Activated B cell treated with CpG ODN at 0.5 μM for 24 hours (primary cell): ENCODE results near the gene WDR1. TPM values are rescaled to one million over a fixed set of nuclear protein-coding genes. Genes with fewer than 3 reads are reported as not detected.
A peak's percentile ranks its signal among the peaks of the same experiment; 100 is the strongest.

Experiments used
- ATAC-seq: fragments of 200-7000 bp; cut with Tn5 transposase; one replicate; pipeline ENCODE4 v1.10.0; 2021; ENCODE audit warnings: low read depth, mild to moderate bottlenecking, moderate library complexity
- CTCF ChIA-PET: fragments of 350-600 bp; sonication (Branson Sonifier 250); formaldehyde crosslinking; loops from one replicate; lab custom pipeline; 2021; ENCODE audit warnings: antibody characterized with exemption; lab: Charles Lee
- POLR2A ChIA-PET: fragments of 350-600 bp; sonication (Branson Sonifier 250); formaldehyde crosslinking; loops from one replicate; lab custom pipeline; 2021; ENCODE audit warnings: antibody characterized with exemption; lab: Charles Lee
- DNase-seq: peaks from one replicate; pipeline ENCODE4 v3.0.0; 2022
- H3K27ac Mint-ChIP-seq: one replicate; pipeline ENCODE4 v1.8.0; 2020; ENCODE audit warnings: mixed read lengths
- H3K27me3 Mint-ChIP-seq: one replicate; pipeline ENCODE4 v1.8.0; 2021; ENCODE audit warnings: mixed read lengths
- H3K36me3 Mint-ChIP-seq: one replicate; pipeline ENCODE4 v1.8.0; 2021; ENCODE audit warnings: low read depth, mixed read lengths
- H3K4me1 Mint-ChIP-seq: one replicate; pipeline ENCODE4 v1.8.0; 2021; ENCODE audit warnings: mixed read lengths
- H3K4me3 Mint-ChIP-seq: one replicate; pipeline ENCODE4 v1.8.0; 2020; ENCODE audit warnings: mild to moderate bottlenecking, mixed read lengths
- H3K9me3 Mint-ChIP-seq: one replicate; pipeline ENCODE4 v1.8.0; 2020; ENCODE audit warnings: mixed read lengths
- CTCF ChIP-seq: fragments of 200-600 bp; IDR thresholded peaks from one replicate; pipeline ENCODE4 v1.8.0; 2022; ENCODE audit warnings: antibody characterized with exemption, mild to moderate bottlenecking
- intact Hi-C: fragments of 100-400 bp; cut with micrococcal nuclease; formaldehyde crosslinking; loops from one replicate; pipeline ENCODE4 v1.15.1; 2024
- total RNA-seq: library from RNA; stranded (reverse); gene quantifications from 2 replicates; pipeline ENCODE4 v1.2.3, GENCODE V29; 2022

Gene WDR1
- total RNA-seq, 1 donor from 2014 or later: 337 TPM

- ChIA-PET POLR2A (no interaction called here), CTCF (no interaction called here)
- Mint-ChIP-seq H3K36me3 (peaks cover 99% of the 10 kb centered on the region), H3K4me3 (no peak overlapping the region), H3K27ac (no peak overlapping the region), H3K4me1 (no peaks in the 10 kb centered on the region), H3K9me3 (no peaks in the 10 kb centered on the region), H3K27me3 (no peaks in the 10 kb centered on the region)
- DNase-seq (peak; percentile 11), ATAC-seq (no peak)
- intact Hi-C loops: no loop called here
- TF ChIP-seq CTCF: no peak
Observed at GRCh38 chr4:10082459-10083272, 33.9 kb downstream of the WDR1 start.

- ChIA-PET POLR2A (no interaction called here), CTCF (no interaction called here)
- ATAC-seq: no peak
- Mint-ChIP-seq H3K27me3 (no peaks in the 10 kb centered on the region), H3K36me3 (peaks cover 99% of the 10 kb centered on the region), H3K4me3 (no peak overlapping the region), H3K9me3 (no peaks in the 10 kb centered on the region), H3K4me1 (no peaks in the 10 kb centered on the region), H3K27ac (no peak overlapping the region)
- intact Hi-C loops: no loop called here
- peak; percentile 15 for DNase-seq
- TF ChIP-seq CTCF: no peak
Observed at GRCh38 chr4:10082047-10082446, 34.6 kb downstream of the WDR1 start.

- POLR2A ChIA-PET: no interaction called here
- TF ChIP-seq CTCF: no peak
- CTCF ChIA-PET: interaction anchor here (1.0 kb wide), 1 partner anchor 9 kb away, joined by 3 read pairs; no protein-coding TSS in a partner anchor
- ATAC-seq (no peak), DNase-seq (no peak)
- H3K4me3 Mint-ChIP-seq: no peak overlapping the region
- no peaks in the 10 kb centered on the region for H3K9me3 Mint-ChIP-seq
- intact Hi-C loops: no loop called here
- H3K27ac Mint-ChIP-seq: no peak overlapping the region
- H3K4me1 Mint-ChIP-seq: no peaks in the 10 kb centered on the region
- peaks cover 99% of the 10 kb centered on the region for H3K36me3 Mint-ChIP-seq
- no peaks in the 10 kb centered on the region for H3K27me3 Mint-ChIP-seq
Observed at GRCh38 chr4:10081218-10081606, 35.4 kb downstream of the WDR1 start.

- ATAC-seq (no peak), DNase-seq (no peak)
- no peak for TF ChIP-seq CTCF
- Mint-ChIP-seq H3K4me3 (no peak overlapping the region), H3K36me3 (peaks cover 99% of the 10 kb centered on the region), H3K4me1 (no peaks in the 10 kb centered on the region), H3K27me3 (no peaks in the 10 kb centered on the region), H3K9me3 (no peaks in the 10 kb centered on the region), H3K27ac (no peak overlapping the region)
- intact Hi-C loops: no loop called here
- ChIA-PET POLR2A (no interaction called here), CTCF (interaction anchor here (1.0 kb wide), 1 partner anchor 9 kb away, joined by 3 read pairs; no protein-coding TSS in a partner anchor)
Observed at GRCh38 chr4:10080589-10081217, 35.9 kb downstream of the WDR1 start.

- ChIA-PET POLR2A (no interaction called here), CTCF (no interaction called here)
- Mint-ChIP-seq H3K27me3 (no peaks in the 10 kb centered on the region), H3K4me1 (no peaks in the 10 kb centered on the region), H3K36me3 (peaks cover 99% of the 10 kb centered on the region), H3K4me3 (no peak overlapping the region), H3K27ac (no peak overlapping the region), H3K9me3 (no peaks in the 10 kb centered on the region)
- TF ChIP-seq CTCF: no peak
- ATAC-seq (no peak), DNase-seq (no peak)
- intact Hi-C loops: no loop called here
Observed at GRCh38 chr4:10079912-10080588, 36.5 kb downstream of the WDR1 start.
